Spleen (tissue), 7 donors: Measurements from ENCODE around the gene SIM2.

ENCODE experiments used
- CTCF ChIP-seq, 11 experiments: fragments of 200-600 bp in 7 of 11; fragments of 450-650 bp in 4 of 11; sonication (generic) in 4 of 11; IDR thresholded peaks in 8 of 11; conservative IDR thresholded peaks in 3 of 11; 1 replicate in 7 of 11; 2 replicates in 4 of 11; pipeline versions ENCODE4 v1.4.0 to v1.8.0; 2016 to 2021; ENCODE audit warnings: antibody characterized with exemption in 11 of 11, inconsistent platforms in 4 of 11, mild to moderate bottlenecking in 1 of 11
- POLR2A ChIP-seq, 3 donors: fragments of 450-650 bp; IDR thresholded peaks; one replicate each; pipeline ENCODE4 v1.5.1; 2017; ENCODE audit warnings: antibody characterized with exemption in 3 of 3, mild to moderate bottlenecking in 1 of 3
- POLR2AphosphoS5 ChIP-seq, 3 donors: sonication (generic); formaldehyde crosslinking; IDR thresholded peaks; one replicate each; pipeline ENCODE4 v1.5.1; 2017; ENCODE audit warnings: antibody characterized with exemption in 3 of 3
- donor health status: DM: no; HTN: no; CAD: no; lungs with moderate emphysema.
- donor health status: DM: no; HTN: no; CAD: no.
- donor health status: DM: no; HTN: no; CAD: no.

- TF ChIP-seq POLR2AphosphoS5 (IDR thresholded peaks at IDR 0.05) = no peak
- TF ChIP-seq CTCF (IDR thresholded peaks at IDR 0.05 in 8 of 11, conservative IDR thresholded peaks at IDR 0.05 in 3 of 11) = no peak
- TF ChIP-seq POLR2A (IDR thresholded peaks at IDR 0.05) = no peak
These were observed 33.3 kb downstream of the SIM2 start for GRCh38 chr21:36732217-36732616.
